ENCODE data around the gene KLF15.

DNA sequence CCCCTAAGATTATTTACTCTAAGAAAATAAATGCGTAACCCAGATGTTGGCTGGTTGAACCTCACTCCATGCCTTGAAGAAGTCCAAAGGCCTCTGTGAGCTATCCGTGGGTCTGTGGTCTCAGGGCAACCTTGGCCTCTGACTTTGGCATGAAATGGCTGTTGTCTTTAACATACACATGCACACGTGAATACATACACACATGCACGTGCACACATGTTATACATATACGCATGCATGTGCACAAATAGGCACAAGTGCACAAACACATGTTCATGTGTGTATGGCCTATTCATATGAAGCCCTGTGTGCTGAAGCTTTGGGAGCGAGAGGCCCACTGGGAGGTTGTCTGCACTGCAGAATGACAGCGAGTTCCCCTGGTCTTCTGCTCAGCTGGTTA is 50.8 kb downstream of the KLF15 start:
- no peak for TF ChIP-seq PBX3 (IDR thresholded peaks at IDR 0.05)
- no peak for TF ChIP-seq ESRRA (IDR thresholded peaks at IDR 0.05; ENCODE audit: borderline replicate concordance, low read length)
- no peak for TF ChIP-seq POLR2AphosphoS2 (conservative IDR thresholded peaks at IDR 0.05; ENCODE audit: low read length)
- no peak for TF ChIP-seq RNF2 (IDR thresholded peaks at IDR 0.05; ENCODE audit: borderline replicate concordance, low read depth)
